GM12891 (cell line): ENCODE measurements around the gene CACNB1.

Source experiments
- POU2F2 ChIP-seq: IDR thresholded peaks from 2 replicates; pipeline ENCODE4 v1.6.1; 2011; ENCODE audit warnings: low read depth, mild to moderate bottlenecking, control low read depth, low read length, moderate library complexity
- TAF1 ChIP-seq: IDR thresholded peaks from 2 replicates; pipeline ENCODE4 v1.6.1; 2011; ENCODE audit warnings: low read depth, low read length, control low read depth

DNA sequence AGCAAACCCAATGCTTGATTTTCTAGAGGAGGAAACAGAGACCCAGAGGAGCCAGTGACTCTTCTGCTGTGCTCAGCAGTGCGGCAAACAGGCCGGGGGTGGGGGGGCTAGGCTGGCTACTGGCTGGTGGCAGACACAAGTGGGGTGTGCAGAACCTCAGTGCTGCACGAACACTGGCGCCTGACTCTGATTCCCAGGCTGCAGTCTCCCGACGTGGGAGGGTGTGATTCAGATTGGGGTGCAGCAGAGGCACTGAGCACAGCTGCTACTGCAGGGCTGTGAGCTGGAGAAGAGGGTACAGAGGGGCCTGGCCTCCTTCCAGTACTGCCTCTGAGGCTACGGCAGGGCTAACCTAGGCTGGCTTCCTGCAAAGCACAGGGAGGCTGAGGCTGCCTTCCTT lies 10.7 kb upstream of the CACNB1 start:
- no peak for TF ChIP-seq TAF1
- TF ChIP-seq POU2F2: no peak
